Subcutaneous abdominal adipose tissue (tissue), 5 donors: ENCODE measurements around the gene PIEZO2.

ENCODE experiments used
- H3K27ac ChIP-seq: one replicate; pipeline ENCODE4 v1.7.0; 2013; ENCODE audit warnings: low read depth, mild to moderate bottlenecking, inconsistent platforms, low read length, moderate library complexity
- H3K27me3 ChIP-seq, 5 donors: one replicate each; pipeline ENCODE4 v1.7.0; 2013; ENCODE audit warnings: low read length in 5 of 5, inconsistent platforms in 1 of 5; ENCODE audit not compliant: control insufficient read depth in 5 of 5, insufficient read depth in 4 of 5
- H3K36me3 ChIP-seq, 5 donors: one replicate each; pipeline ENCODE4 v1.7.0; 2013; ENCODE audit warnings: low read length in 5 of 5; ENCODE audit not compliant: control insufficient read depth in 5 of 5, insufficient read depth in 5 of 5
- H3K4me1 ChIP-seq, 5 donors: one replicate each; pipeline ENCODE4 v1.7.0; 2013; ENCODE audit warnings: low read length in 5 of 5, mild to moderate bottlenecking in 3 of 5, moderate library complexity in 1 of 5; ENCODE audit not compliant: control insufficient read depth in 5 of 5, insufficient read depth in 5 of 5
- H3K4me3 ChIP-seq, 5 donors: one replicate each; pipeline ENCODE4 v1.7.0; 2013; ENCODE audit warnings: low read length in 5 of 5, low read depth in 1 of 5
- H3K9ac ChIP-seq, 5 donors: one replicate each; pipeline ENCODE4 v1.7.0; 2013; ENCODE audit warnings: low read length in 5 of 5, mild to moderate bottlenecking in 4 of 5, moderate library complexity in 3 of 5
- H3K9me3 ChIP-seq, 5 donors: one replicate each; pipeline ENCODE4 v1.7.0; 2013; ENCODE audit warnings: low read length in 5 of 5; ENCODE audit not compliant: control insufficient read depth in 5 of 5
- donor health status: healthy.
- donor health status: healthy.
- donor health status: healthy.
- donor health status: healthy.
- donor health status: healthy.

PIEZO2 gene

DNA sequence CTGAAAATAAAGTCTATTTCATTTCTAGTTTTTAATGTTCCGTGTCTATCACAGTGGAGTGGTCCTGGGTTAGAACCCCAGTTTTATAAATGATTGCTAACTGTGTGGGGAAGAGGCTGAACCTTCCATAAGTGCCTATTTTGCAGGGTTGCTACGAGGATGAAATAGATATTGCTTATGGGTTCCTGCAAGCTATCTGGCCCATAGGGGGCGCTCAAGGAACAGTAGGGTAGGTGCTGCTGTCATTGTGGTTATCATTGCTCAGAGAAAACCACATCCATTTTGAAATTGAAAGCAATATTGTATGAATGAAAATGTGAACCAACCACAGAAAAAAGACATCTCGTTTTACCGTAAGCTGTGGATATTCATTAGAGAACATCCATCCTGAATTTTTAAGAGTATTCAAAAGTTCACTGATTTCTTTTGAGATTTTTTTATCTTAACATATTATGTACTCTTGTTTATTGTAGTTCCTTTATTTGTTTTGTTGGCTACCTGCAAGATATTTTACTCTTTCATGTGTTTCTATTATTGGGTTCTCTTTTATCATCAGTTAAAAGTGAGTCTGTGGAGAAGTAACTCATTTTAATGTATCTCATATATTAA, 362.0 kb downstream of the PIEZO2 start:
- Histone ChIP-seq H3K4me1 (peaks cover 0 to 2% (median 0%) of the 10 kb centered on the region in 5 donors), H3K36me3 (no peaks in the 10 kb centered on the region), H3K27me3 (no peaks in the 10 kb centered on the region), H3K9ac (no peak overlapping the region), H3K27ac (no peak overlapping the region), H3K4me3 (no peak overlapping the region), H3K9me3 (no peaks in the 10 kb centered on the region)

DNA sequence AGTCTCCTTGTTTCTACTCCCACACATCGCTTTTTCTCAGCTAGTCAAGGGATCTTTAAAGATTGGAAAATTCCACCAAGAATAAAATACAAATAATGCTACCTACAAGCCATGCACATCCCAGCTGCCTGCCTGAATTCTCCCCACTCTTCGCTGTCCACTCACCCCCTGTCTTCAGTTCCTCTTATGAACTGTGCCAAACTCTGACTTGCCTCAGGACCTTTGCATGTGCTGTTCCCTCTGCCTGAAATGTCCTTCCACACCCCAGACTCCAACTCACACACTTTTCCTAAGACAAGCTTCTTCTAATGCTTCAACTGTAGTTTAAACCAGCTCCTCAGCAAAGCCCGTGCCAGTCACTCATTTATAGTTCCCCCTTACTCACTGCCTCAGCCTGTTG, 363.6 kb downstream of the PIEZO2 start:
- H3K9ac ChIP-seq, result no peak overlapping the region
- no peak overlapping the region for H3K4me3 ChIP-seq
- no peaks in the 10 kb centered on the region for H3K27me3 ChIP-seq
- no peaks in the 10 kb centered on the region for H3K36me3 ChIP-seq
- no peaks in the 10 kb centered on the region for H3K4me1 ChIP-seq
- H3K27ac ChIP-seq, result no peak overlapping the region
- no peaks in the 10 kb centered on the region for H3K9me3 ChIP-seq

DNA sequence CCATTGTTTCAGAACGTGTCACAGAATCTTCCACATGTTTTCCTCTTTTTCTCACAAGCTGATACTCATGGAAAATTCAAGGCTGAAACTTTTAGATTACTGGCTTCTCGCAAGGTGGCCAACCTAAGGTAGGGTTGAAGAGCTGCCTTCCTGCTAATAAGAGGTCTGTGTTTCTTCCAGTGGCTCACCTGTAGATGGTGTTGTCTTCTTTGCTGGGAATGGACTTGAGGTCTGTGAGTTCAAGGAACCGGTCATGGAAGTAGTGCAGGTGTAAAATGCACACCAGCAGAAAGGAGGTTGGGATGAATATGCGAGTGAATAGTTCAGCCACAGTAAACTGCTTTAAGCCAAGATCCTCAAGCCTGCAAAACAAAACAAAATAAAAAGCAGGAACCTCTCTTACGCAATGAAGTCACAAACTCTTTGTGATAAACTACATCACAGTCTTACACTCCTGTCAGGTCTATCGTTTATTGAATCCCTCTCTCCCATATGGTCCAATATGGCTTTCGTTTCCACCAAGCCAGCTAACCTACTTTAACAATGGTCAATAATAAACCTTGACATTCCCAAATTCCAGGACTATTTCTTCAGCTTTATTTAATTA, 364.7 kb downstream of the PIEZO2 start:
- Histone ChIP-seq H3K36me3 (no peaks in the 10 kb centered on the region), H3K4me3 (no peak overlapping the region), H3K27ac (no peak overlapping the region), H3K27me3 (no peaks in the 10 kb centered on the region), H3K9me3 (no peaks in the 10 kb centered on the region), H3K9ac (no peak overlapping the region), H3K4me1 (no peaks in the 10 kb centered on the region)

DNA sequence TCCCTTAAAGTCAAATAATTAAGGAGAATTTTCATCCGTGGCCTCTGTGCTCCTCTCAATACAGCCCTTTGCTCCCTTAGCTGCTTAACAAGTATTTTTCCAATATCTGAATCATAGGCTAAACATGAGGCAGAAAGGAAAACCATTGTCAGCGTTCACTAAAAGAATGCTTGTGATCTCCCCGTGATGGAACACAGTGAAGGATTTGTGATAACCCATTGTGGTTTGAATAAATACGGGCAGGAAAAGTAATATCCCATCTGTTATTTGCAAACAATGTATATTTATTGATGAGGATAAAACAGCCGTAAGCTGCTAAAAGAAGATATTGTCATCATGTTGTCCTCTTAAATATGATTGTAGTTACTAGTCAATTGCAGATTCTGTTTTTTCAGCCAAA, 365.4 kb downstream of the PIEZO2 start:
- no peak overlapping the region for H3K4me3 ChIP-seq
- H3K4me1 ChIP-seq, result no peaks in the 10 kb centered on the region
- H3K9ac ChIP-seq, result no peak overlapping the region
- no peaks in the 10 kb centered on the region for H3K9me3 ChIP-seq
- H3K27ac ChIP-seq, result no peak overlapping the region
- no peaks in the 10 kb centered on the region for H3K27me3 ChIP-seq
- no peaks in the 10 kb centered on the region for H3K36me3 ChIP-seq

DNA sequence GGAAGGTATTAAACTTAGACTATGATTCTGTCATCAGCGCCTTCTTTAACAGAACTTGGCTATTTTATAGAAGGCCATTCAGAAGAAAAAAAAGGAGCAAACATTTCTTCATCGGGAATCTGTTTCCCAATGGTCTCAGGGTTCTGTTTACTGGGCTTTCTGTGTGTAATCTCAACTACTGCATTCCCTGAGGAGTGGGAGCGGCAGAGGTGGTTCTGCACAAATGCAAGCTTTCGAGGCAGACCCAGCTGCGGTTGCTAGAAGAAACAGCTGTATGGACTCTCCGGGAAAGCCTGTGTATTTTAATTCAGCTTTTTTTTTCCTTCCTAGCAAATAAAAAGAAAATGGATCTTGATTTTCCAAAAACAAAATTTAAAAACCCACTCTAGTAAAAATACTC, 372.9 kb downstream of the PIEZO2 start:
- no peak overlapping the region for H3K4me3 ChIP-seq
- peaks cover 0 to 6% (median 0%) of the 10 kb centered on the region in 5 donors for H3K9me3 ChIP-seq
- no peak overlapping the region for H3K27ac ChIP-seq
- H3K36me3 ChIP-seq, result no peaks in the 10 kb centered on the region
- no peaks in the 10 kb centered on the region for H3K4me1 ChIP-seq
- H3K9ac ChIP-seq, result no peak overlapping the region
- H3K27me3 ChIP-seq, result no peaks in the 10 kb centered on the region

DNA sequence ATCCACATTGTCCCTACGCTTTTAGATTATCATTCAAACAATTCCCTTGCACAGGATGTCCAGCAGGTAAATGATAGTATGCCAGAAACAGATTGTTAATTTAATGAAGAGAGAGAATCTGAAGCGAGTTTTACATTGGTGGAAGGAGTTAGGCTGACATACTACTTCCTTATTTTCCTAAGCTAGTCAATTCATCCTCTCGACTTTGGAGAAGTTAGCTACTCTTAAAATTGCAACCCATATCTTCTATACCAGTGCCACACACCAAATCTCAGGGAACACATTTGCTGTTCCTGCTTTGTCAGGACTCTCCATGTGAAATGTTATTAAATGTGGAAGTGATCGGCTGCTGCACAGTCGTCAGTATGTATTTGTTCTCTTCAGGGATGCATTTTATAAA, 374.3 kb downstream of the PIEZO2 start:
- Histone ChIP-seq H3K4me3 (no peak overlapping the region), H3K9ac (no peak overlapping the region), H3K27me3 (no peaks in the 10 kb centered on the region), H3K36me3 (no peaks in the 10 kb centered on the region), H3K27ac (no peak overlapping the region), H3K4me1 (no peaks in the 10 kb centered on the region), H3K9me3 (peaks cover 0 to 6% (median 0%) of the 10 kb centered on the region in 5 donors)

DNA sequence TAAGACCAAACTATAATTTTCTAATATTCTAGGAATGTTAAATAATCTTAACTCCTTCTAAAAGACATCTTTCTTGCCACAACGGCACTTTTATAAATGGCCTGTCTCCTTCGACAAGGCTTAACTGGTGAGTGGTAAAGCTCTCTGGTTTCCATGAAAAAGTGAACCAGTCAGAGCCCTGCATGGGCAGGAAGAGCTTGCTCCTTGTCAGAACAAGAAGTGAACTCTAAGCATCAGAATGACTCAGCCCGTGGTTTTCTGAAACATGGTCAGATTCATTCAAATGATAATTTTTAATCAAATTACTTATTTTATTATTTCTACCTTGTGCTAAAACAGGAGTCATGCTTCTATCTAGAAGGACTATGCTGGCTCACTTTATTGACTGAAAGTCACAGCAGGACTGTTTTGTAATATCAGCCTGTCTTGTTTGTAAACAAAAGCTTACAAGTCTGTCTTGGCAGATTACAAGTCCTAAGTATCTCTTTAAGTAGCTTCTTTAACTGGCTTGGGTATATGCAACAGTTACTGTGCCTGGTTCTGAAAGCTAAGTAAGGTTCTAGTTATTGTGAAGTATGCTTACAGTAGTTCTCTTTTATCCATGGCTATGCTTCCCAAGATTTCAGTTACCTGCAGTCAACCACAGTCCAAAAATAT, 378.2 kb downstream of the PIEZO2 start:
- H3K36me3 ChIP-seq, result no peaks in the 10 kb centered on the region
- no peaks in the 10 kb centered on the region for H3K4me1 ChIP-seq
- H3K27ac ChIP-seq, result no peak overlapping the region
- no peaks in the 10 kb centered on the region for H3K27me3 ChIP-seq
- no peak overlapping the region for H3K4me3 ChIP-seq
- no peak overlapping the region for H3K9ac ChIP-seq
- peaks cover 0 to 6% (median 0%) of the 10 kb centered on the region in 5 donors for H3K9me3 ChIP-seq

DNA sequence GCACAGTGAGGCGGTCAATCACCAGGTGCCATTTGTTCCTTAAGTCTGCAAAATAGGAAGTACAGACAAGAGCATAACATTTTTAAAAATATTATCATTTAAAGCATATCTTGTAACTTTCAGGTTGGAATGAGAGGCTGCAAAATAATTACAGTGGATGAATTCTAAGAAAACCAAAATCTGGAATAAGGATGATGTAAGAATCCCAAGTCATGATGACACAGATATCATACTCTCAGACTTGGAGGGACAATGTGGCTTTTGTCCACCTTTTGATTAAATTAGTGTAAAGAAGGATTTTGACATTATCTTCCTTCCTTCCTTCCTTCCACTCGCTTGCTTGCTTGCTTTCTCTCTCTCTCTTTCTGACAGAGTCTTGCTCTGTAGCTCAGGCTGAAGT, 379.1 kb downstream of the PIEZO2 start:
- no peak overlapping the region for H3K4me3 ChIP-seq
- no peaks in the 10 kb centered on the region for H3K4me1 ChIP-seq
- no peaks in the 10 kb centered on the region for H3K36me3 ChIP-seq
- peaks cover 0 to 6% (median 0%) of the 10 kb centered on the region in 5 donors for H3K9me3 ChIP-seq
- H3K27me3 ChIP-seq, result no peaks in the 10 kb centered on the region
- H3K9ac ChIP-seq, result no peak overlapping the region
- H3K27ac ChIP-seq, result no peak overlapping the region

DNA sequence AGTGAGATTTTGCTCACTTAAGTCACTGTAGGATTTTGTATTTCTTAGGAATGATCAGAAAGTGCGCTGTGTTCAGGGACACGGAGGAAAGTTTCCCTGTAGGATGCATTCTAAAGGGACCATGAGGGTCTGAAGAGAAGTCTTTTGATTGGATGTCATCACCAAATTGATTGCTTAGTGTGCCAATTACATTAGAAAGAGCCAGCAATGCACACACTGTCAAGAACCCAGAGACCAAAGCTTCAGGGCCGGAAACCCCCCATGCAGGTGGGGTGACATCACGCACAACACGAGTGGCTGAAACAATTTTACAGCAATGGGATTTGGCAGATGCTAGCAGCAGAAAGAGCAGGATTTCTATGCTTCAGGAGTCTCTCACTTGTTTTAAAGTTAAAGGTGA, 381.1 kb downstream of the PIEZO2 start:
- H3K27me3 ChIP-seq, result no peaks in the 10 kb centered on the region
- no peak overlapping the region for H3K4me3 ChIP-seq
- H3K9ac ChIP-seq, result no peak overlapping the region
- no peak overlapping the region for H3K27ac ChIP-seq
- no peaks in the 10 kb centered on the region for H3K4me1 ChIP-seq
- no peaks in the 10 kb centered on the region for H3K36me3 ChIP-seq
- H3K9me3 ChIP-seq, result peaks cover 0 to 6% (median 0%) of the 10 kb centered on the region in 5 donors

DNA sequence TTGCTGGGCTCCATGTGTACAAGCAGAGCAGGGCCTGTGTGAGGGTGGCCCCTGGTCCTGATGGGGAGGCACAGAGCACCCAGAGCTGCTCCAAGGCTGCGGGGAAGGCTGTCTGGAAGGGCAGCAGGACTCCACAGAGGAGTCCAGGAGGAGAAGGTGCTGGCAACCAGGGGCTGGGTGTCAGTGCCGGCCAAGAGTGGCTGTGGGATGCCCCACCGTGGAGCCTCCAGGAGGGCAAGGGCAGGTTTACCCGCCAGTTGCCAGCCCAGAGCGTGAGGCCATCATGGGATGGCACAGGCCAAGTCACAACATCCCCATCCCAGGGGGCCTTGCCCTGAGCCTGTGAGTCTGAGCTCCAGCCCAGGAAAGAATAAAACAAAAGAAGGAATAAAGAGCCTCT, 381.7 kb downstream of the PIEZO2 start:
- no peaks in the 10 kb centered on the region for H3K4me1 ChIP-seq
- no peak overlapping the region for H3K4me3 ChIP-seq
- no peak overlapping the region for H3K9ac ChIP-seq
- peaks cover 0 to 6% (median 0%) of the 10 kb centered on the region in 5 donors for H3K9me3 ChIP-seq
- no peaks in the 10 kb centered on the region for H3K36me3 ChIP-seq
- no peaks in the 10 kb centered on the region for H3K27me3 ChIP-seq
- no peak overlapping the region for H3K27ac ChIP-seq
